Lower leg skin (tissue), 3 donors: ENCODE results near the gene CCDC197.

Source experiments
- CTCF ChIP-seq, 3 donors: fragments of 450-650 bp; IDR thresholded peaks; one replicate each; pipeline ENCODE4 v1.5.1; 2016; ENCODE audit warnings: antibody characterized with exemption in 3 of 3, mild to moderate bottlenecking in 3 of 3, moderate library complexity in 2 of 3
- POLR2A ChIP-seq, 2 donors: fragments of 450-650 bp; IDR thresholded peaks; one replicate each; pipeline ENCODE4 v1.6.1; 2016 to 2017; ENCODE audit warnings: antibody characterized with exemption in 2 of 2, mild to moderate bottlenecking in 1 of 2, moderate library complexity in 1 of 2

- TF ChIP-seq CTCF (IDR thresholded peaks at IDR 0.05) (no peak), POLR2A (IDR thresholded peaks at IDR 0.05) (no peak)
Observed at GRCh38 chr14:94034886-94035285, 37.8 kb downstream of the CCDC197 start.
